GM18873 (cell line): ENCODE results near the gene NECAB2.

ENCODE experiments used
- ATAC-seq: cut with Tn5 transposase; IDR thresholded peaks from one replicate; pipeline ENCODE4 v1.9.1; 2021; ENCODE audit warnings: mild to moderate bottlenecking, moderate library complexity, moderate number of reproducible peaks; ENCODE audit not compliant: unreplicated experiment, low FRiP score

The NECAB2 gene

DNA sequence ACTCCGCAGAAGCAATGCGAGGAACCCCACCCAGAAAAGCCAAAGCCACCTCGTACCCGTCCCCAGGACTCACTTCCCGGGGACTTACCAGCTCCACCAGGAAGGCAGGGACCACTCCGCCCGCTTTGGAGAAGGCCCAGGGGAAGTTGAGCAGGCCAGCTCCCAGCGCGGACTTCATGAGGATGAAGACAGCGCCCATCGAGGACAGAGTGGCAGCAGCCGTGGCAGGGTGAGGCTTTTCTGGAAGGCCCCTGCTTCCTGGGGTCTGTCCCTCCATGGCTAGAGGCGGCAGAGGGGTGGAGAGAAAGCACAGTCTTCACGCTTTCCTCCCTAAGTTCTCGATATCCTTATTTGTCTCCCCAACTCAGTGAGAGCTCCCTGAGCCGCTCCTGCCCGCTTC lies 73.8 kb downstream of the NECAB2 start:
- no peak for ATAC-seq

DNA sequence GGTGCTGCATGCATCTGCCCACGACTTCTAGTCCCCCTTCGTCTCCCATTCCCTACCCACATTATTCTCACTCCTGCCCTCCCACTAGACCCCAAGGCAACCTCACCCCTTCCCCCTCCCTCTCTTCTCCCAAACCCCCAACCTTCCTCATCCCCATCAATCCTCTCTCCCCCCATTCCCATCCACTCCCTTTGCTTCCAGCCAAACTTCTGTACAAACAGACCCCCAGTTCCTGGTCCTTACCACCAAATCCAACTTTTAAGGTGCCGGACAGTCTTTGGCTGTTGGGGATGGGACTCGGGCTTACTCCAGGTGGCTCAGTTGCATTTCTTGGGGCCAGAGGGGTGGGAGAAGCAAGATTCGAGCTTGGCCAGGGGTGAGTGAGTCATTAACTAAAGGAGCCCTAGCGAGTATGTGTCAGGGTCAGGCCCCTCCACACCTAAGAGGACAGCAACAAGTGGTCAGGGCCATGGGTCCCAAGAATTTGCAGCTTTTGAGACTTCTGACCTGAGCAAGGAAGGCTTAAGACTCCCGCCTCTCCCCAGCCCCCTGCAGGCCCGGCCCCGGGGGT lies 74.3 kb downstream of the NECAB2 start, which contains the start of gene SLC38A8:
SLC38A8 (minus strand) TSS at position 488 of the 571 bp plus-strand sequence. CDS start 638 bp downstream, outside the sequence.
- no peak for ATAC-seq

DNA sequence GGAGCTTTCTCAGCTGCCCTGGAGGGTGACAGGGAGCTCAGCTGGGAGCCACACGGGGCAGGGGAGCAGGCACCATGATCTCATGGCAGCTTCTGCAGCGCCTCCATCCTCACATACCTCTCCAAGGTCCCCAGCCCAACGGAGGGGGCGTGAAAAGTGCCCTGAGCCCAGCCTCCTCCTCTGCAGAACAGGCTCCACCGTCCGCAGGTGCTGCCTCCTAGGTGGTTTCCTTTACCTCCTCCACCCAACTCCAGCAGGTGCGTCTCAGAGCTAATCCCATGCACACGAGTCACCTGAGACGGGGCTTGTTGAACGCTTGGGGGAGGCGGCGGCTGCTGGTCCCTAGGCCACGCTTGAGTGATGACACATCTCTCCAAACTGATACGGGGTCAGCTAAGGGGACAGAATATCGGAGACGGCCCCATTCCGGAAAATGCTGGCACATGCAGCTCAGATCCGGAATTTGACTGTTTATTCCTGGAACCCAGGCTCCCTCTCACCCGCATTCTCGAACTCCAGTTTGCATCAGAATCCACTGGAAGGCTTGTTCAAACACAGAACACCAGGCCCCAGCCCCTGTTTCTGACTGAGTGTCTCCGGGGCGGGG lies 74.9 kb downstream of the NECAB2 start:
- no peak for ATAC-seq

DNA sequence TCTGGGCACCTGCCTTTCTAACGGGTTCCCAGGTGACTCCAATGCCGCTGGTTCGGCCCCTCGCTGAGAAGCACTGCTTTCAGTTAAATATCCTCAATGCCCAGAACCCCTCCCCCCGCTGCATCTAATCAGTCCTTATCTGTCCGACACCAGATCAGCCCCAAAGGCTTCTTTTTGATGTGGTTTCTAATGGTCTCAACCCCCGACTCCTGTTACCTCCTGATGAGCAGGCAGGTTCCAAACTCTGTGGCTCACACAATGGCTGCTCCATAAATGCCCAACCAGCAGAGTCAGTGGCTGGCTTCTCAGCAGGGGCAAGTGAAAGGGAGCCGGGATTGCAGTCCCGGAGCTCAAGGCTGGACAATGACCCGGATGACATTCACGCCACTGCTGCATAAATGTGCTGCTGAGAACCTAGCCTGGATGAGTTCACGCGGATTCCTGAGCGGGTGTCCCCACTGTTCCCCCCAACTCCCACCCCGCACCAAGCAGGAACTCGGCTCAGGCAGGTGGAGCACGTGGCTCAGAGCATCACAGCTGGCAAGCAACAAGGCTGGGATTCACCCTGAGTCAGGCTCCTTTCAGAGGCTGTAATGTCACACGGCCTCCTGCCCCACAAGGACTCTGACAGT lies 75.6 kb downstream of the NECAB2 start:
- ATAC-seq, result no peak

DNA sequence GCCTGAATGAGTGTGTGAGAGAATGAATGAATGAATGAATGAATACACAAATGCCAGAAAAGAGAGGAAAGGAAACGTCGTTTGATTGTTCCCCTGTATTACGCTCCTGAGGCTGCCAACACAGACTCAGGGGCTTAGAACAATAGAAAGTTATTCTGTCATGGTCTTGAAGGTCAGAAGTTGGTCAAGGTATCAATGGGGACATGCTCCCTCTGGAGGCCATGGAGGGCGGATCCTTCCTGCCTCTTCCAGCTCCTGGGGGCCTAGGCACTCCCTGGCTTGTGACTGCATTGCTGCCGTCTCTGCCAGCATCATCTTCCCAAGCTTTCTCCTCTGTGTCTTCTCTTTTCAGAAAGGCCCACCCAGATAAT lies 76.1 kb downstream of the NECAB2 start:
- no peak for ATAC-seq

DNA sequence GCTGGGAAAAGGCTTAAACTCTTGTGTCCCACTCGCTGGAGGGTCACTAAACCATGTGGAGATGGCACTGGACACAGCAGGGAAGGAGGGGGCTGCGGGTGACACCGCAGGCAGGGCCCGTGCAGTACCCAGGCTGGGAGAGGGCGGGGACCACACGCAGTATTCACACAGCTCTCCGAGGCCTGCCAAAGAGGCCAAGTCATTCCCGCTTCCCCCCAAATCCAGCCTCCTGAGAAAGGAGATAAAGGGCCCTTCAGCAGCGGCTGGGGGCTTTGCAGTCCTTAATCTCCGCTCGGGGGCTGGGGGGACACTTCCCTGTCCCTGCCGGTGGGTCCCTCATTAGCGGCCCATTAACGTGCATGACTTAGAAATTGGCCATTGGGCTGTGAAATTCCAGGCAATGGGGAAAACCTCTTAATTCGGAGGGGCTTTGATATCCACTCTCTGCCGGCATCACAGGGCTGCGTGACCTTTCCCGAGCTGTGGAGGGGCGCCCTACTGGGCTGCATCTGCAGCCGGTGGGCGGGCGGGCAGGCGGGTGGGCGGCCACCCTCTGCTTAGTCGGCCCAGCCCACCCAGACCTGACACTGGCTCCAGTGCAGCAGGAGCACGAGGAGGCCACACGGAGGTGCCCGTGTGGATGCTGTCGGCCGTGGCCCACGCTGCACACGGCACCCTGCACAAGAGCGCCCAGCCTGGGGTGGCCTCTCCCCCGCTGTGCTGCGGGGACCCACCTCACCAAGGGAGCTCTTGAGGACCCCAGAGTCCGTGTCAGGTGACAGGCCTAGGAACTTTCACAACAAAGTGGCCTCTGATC lies 77.2 kb downstream of the NECAB2 start:
- no peak for ATAC-seq

DNA sequence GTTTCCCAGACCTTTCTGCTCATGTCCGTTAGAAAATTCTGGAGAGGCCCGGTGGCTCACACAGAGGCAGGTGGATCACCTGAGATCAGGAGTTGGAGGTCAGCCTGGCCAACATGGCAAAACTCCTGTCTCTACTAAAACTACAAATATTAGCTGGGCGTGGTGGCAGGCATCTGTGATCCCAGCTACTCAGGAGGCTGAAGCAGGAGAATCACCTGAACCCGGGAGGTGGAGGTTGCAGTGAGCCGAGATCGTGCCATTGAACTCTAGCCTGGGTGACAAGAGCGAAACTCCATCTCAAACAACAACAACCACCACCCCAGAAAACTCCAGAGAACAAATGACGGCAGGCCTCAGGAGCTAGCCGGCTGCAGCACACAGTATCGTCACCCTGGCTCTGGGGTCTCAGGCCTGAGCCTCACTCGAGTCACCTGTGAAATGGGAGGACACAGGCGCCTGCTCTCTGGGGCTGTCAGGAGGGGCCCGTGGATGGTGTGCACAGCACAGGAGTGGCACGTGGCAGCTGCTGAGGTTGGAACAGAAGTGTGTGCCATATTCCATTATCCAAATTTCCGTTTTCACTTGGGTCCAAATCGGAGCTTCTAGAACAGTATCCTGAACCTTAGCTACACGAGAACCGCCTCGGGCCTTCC lies 77.9 kb downstream of the NECAB2 start:
- no peak for ATAC-seq

DNA sequence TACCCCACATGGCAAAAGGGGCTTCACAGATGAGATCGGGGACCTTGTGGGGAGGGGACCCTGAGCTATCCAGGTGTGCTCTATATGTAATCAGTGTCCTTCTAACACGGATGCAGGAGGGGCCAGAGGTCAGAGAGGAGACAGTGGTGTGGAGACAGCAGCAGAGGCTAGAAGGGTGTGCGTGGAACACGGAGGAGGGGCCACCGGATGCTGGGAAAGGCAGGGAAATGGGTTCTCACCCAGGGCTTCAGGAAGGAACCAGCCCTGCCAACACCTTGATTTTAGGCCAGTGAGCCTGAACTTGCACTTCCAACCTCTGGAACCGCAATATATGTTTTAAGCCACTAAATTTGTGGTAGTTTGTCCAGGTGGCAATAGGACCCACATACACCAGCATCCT lies 79.2 kb downstream of the NECAB2 start:
- ATAC-seq, result no peak

DNA sequence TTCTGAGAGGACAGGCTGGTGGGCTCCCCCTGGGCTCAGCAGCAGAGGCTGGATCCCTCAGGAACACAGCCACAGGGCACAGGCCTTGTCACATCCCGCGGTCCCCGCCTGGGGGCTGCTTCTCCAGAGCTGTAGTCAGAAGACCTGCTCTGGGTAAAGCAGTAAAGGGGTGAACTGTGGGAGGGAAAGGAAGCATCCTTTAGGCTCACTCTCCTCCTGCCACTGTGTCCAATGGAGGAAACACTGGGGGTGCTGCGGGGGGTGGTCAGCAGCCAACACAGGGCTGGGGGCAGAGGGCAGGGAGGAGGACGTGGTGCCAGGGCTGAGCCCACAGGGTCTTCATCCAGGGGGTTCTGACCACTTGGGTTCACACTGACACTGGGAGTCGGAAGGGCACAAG lies 79.6 kb downstream of the NECAB2 start:
- ATAC-seq, result no peak

DNA sequence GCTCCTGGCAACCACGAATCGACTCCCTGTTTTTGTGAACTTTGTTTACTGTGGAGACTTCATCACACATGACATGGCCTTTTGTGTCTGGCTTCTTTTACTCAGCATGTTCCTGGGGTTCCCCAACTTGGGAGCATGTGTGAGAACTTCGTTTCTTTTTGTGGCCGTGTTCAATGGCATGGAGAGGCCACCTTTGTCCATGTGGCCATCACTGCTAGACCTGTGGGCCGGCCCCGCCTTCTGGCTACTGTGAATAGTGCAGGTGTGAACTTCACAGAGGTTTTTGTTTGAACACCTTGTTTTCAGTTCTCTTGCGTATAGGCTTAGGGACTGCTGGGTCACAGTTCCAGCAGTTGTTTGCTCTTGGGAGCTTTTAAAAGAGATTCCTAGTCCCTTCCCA lies 80.2 kb downstream of the NECAB2 start:
- no peak for ATAC-seq

DNA sequence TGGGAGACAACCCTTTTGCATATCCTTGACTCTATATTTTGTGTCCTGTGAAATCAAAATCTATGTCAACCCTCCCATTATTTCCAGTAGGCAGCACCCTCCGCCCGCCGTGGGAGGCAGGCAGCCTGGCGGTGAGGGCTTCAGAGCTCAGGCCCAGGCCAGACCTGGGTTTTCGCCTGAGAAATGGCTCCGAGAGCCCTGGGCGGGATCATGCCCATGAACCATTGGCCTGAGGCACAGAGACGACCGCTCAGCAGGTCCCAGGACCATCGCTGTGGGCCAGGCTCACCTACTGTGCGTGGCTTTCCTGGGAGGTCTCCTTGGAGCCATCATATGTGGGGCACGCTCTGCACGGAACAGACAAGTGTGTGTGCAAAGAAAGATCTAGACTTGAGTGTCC lies 80.8 kb downstream of the NECAB2 start:
- ATAC-seq, result no peak

DNA sequence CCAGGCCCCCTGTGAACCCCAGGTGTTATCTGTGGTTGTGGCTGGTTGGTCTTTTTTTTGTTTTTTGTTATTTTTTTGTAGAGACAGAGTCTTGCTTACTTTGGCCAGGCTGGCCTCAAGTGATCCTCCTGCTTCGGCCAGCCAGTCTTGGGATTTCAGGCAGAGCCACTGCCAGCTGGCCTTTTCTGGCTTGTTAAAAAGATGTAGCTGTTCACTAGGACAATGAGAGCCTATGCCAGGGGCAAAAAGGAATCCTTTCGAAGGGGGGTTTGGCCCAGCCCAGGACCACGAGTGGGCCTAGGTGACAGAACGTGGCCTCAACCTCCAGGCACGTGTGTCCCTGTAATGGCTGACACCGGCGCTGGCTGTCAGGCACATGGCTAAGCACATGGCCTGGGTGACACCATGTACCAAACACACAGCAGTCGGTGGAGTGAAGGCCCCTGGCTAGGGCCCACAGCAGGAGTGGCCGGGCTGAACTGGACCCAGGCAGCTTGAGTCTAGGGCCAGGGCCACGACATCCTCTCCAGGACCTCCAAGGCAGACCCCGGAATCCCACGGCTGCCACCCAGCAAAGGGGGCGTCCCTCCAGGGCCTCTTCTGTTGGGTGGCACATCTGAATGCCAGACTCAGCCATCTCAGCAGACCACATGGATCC lies 81.5 kb downstream of the NECAB2 start:
- no peak for ATAC-seq

DNA sequence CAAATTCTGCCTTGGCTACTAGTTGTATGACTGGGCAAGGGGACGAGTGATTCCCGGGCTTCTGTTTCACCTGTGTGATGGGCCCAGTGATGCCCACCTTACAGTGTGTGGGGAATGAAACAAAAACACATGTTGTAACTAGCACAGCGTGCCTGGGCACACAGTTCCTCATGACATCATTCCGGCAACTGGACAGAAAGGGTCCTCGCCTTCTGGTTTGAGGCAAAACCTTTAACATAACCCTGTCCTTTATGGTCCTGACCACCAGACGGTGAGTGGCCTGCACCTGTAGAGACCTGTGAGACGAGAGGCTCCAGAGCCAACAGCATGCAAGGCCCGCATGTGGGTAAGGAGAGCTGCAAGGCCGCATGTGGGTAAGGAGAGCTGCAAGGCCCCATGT lies 82.3 kb downstream of the NECAB2 start:
- ATAC-seq, result no peak

DNA sequence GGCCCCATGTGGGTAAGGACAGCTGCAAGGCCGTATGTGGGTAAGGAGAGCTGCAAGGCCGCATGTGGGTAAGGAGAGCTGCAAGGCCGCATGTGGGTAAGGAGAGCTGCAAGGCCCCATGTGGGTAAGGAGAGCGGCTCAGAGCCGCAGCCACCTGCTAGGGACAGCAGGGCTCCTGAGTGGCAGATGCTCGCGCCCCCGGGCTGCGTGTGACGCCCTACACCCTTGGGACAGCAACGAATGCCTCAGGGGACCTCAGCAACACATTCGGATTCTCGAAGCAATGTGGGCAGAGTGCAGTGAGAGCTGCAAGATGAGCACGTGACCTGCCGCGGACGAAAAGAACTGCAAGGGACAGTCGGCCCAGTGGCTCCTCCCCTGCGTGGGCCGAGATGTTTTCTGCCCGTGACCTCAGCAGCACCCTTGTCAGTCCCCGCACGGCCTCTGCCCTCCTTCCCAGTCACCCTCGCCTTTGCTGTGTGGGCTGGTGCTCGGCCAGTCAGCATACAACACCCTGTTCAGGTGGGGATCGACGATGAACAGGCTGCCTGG lies 84.1 kb downstream of the NECAB2 start:
- no peak for ATAC-seq
